Measurements from ENCODE around the gene SPECC1L. TPM values are rescaled to one million over a fixed set of nuclear protein-coding genes. Genes with fewer than 3 reads are reported as not detected.

The SPECC1L gene
- total and polyA plus RNA-seq, 7 donors = 17.4 to 52.6 (median 28.8) TPM

DNA sequence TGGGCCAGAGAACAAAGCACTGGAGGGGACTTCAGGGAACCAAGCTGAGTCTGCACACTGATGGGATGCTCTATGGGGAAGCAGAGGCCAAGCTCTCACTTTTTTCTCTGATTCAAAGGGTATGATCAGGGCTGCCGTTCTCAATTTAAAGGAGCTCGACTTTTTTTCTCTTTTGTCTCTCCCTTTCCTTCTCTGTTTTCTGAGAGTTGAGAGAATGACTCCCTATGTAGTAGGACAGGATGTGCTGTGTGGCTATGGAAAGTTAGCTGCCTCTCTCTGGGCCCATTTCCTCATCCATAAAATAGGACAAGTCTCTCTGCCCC is 164.7 kb downstream of the SPECC1L start:
- Histone ChIP-seq H3K27me3 (no peaks in the 10 kb centered on the region), H3K4me3 (no peak overlapping the region), H3K36me3 (no peaks in the 10 kb centered on the region), H3K9me3 (no peaks in the 10 kb centered on the region), H3K4me1 (peaks cover 0 to 32% (median 23%) of the 10 kb centered on the region in 4 donors), H3K27ac (peak overlapping the region in 1 of 4 donors; percentile 25)
- TF ChIP-seq POLR2A (IDR thresholded peaks at IDR 0.05) (no peak), POLR2AphosphoS5 (IDR thresholded peaks at IDR 0.05) (no peak), EP300 (IDR thresholded peaks at IDR 0.05) (no peak)
- TF ChIP-seq, protein P1, sequence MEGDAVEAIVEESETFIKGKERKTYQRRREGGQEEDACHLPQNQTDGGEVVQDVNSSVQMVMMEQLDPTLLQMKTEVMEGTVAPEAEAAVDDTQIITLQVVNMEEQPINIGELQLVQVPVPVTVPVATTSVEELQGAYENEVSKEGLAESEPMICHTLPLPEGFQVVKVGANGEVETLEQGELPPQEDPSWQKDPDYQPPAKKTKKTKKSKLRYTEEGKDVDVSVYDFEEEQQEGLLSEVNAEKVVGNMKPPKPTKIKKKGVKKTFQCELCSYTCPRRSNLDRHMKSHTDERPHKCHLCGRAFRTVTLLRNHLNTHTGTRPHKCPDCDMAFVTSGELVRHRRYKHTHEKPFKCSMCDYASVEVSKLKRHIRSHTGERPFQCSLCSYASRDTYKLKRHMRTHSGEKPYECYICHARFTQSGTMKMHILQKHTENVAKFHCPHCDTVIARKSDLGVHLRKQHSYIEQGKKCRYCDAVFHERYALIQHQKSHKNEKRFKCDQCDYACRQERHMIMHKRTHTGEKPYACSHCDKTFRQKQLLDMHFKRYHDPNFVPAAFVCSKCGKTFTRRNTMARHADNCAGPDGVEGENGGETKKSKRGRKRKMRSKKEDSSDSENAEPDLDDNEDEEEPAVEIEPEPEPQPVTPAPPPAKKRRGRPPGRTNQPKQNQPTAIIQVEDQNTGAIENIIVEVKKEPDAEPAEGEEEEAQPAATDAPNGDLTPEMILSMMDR (IDR thresholded peaks at IDR 0.05) = no peak
- intact Hi-C loops (cut with DNase I) = no loop called here
- DNase-seq = no peak
- 68 to 77% methylated on average over 2 of the region's 2 CpGs for WGBS, 2 donors

DNA sequence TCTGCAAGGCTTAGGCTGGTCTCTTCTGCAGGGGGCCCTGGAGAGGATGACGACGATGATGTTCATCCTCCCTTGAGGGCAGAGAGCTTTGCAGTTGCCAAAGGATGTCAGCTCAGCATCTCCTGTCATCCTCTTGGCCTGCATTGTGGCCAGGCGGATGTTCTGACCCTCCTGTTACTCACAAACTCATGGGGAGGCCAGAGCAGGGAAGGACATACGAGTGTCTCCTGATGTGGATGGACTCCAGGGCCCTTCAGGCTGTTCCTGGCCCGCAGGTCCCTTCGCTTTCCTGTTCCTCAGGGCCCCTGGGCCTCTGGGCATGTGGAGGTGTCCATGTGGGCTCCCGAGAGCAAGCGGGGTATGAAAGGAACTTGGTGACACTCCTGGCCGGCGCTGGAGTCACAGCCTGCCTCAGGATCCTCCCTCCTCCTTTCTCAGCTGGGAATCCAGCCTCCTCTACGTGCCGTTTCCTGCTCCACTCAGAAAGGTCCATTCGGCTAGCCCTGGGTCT is 165.3 kb downstream of the SPECC1L start:
- TF ChIP-seq POLR2AphosphoS5 (IDR thresholded peaks at IDR 0.05) (no peak), POLR2A (IDR thresholded peaks at IDR 0.05) (no peak), EP300 (IDR thresholded peaks at IDR 0.05) (no peak)
- TF ChIP-seq, protein P1 (IDR thresholded peaks at IDR 0.05) = no peak
- Histone ChIP-seq H3K27me3 (no peaks in the 10 kb centered on the region), H3K36me3 (no peaks in the 10 kb centered on the region), H3K4me1 (peaks cover 0 to 32% (median 23%) of the 10 kb centered on the region in 4 donors), H3K4me3 (no peak overlapping the region), H3K27ac (peak overlapping the region in 1 of 4 donors; percentile 25), H3K9me3 (no peaks in the 10 kb centered on the region)
- intact Hi-C loops (cut with DNase I) = no loop called here
- peak; percentile 46 for DNase-seq
- 88 to 90% methylated on average over 13 of the region's 13 CpGs for whole genome bisulfite sequencing, 2 donors

DNA sequence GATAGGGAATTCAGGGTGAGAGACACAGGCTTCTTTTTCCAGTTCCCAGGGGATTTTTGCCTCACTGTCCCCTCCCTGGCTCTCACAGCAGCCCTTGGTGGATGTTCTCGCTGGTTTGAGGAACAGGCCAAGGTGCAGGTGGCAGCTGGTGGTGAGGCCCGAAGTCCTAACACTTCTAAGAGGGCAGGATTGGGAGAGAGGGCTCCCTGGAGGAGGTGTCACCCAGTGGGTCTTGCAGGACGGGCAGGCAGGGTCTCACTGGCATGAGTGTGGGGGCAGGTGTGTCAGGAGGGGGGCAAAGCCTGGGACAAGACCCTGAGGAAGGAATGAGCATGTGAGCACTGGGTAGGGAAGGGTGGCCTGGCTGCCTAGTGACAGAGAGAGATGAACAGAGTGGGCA is 165.9 kb downstream of the SPECC1L start:
- Histone ChIP-seq H3K9me3 (no peaks in the 10 kb centered on the region), H3K4me3 (no peak overlapping the region), H3K4me1 (peaks cover 0 to 32% (median 23%) of the 10 kb centered on the region in 4 donors), H3K36me3 (no peaks in the 10 kb centered on the region), H3K27ac (peak overlapping the region in 1 of 4 donors; percentile 25), H3K27me3 (no peaks in the 10 kb centered on the region)
- DNase-seq = no peak
- TF ChIP-seq POLR2AphosphoS5 (IDR thresholded peaks at IDR 0.05) (no peak), EP300 (IDR thresholded peaks at IDR 0.05) (no peak), POLR2A (IDR thresholded peaks at IDR 0.05) (no peak)
- TF ChIP-seq, protein P1 (IDR thresholded peaks at IDR 0.05) = no peak
- intact Hi-C loops (cut with DNase I) = no loop called here
- 80 to 92% methylated on average over 3 of the region's 3 CpGs for WGBS, 2 donors

DNA sequence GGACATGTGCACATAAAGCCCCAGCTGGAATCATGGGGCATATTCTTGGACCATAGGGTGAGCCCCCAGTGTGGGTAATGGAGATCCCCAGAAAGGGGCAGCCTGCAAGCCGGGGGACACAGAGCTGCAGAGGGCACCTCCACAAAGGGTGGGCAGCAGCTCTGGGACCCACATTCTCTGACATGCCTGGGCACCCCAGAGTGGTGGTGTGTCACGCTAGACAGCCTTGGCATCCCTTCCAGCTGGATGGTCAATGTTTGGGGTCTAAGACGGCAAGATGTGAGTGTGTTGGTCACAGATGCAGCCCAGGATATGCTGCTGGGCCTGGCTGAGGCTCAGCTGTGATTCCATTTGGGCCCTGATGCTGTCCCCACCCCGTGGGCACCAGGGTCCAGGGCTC is 166.5 kb downstream of the SPECC1L start:
- Histone ChIP-seq H3K36me3 (peaks cover 0 to 2% (median 0%) of the 10 kb centered on the region in 4 donors), H3K4me3 (no peak overlapping the region), H3K27ac (peak overlapping the region in 1 of 4 donors; percentile 25), H3K27me3 (no peaks in the 10 kb centered on the region), H3K9me3 (no peaks in the 10 kb centered on the region), H3K4me1 (peaks cover 0 to 30% (median 21%) of the 10 kb centered on the region in 4 donors)
- 87 to 88% methylated on average over 4 of the region's 4 CpGs for WGBS, 2 donors
- intact Hi-C loops (cut with DNase I) = no loop called here
- TF ChIP-seq EP300 (IDR thresholded peaks at IDR 0.05) (no peak), POLR2A (IDR thresholded peaks at IDR 0.05) (no peak), POLR2AphosphoS5 (IDR thresholded peaks at IDR 0.05) (no peak)
- TF ChIP-seq, protein P1 (IDR thresholded peaks at IDR 0.05) = no peak
- DNase-seq = no peak
